ENCODE measurements around the gene EGFR.

Gene EGFR

GRCh38 chr7:55088620-55089019 is 69.8 kb downstream of the EGFR start:
- H3K4me2 ChIP-seq (ENCODE audit: insufficient read depth, low read length), result no peak overlapping the region
- H3K9me3 ChIP-seq (ENCODE audit: insufficient read depth, low read length, severe bottlenecking), result no peaks in the 10 kb centered on the region
- ATAC-seq (ENCODE audit: insufficient read depth, low read depth) (no peak), DNase-seq (no peak)
- H3K9ac ChIP-seq (ENCODE audit: low read depth, low read length), result no peak overlapping the region
- peaks cover 17% of the 10 kb centered on the region for H3K27me3 ChIP-seq (ENCODE audit: insufficient read depth, low read length, poor library complexity)
- TF ChIP-seq EZH2 (IDR thresholded peaks at IDR 0.05; ENCODE audit: borderline replicate concordance, low read depth, low read length, severe bottlenecking), result no peak
- TF ChIP-seq, protein P1, sequence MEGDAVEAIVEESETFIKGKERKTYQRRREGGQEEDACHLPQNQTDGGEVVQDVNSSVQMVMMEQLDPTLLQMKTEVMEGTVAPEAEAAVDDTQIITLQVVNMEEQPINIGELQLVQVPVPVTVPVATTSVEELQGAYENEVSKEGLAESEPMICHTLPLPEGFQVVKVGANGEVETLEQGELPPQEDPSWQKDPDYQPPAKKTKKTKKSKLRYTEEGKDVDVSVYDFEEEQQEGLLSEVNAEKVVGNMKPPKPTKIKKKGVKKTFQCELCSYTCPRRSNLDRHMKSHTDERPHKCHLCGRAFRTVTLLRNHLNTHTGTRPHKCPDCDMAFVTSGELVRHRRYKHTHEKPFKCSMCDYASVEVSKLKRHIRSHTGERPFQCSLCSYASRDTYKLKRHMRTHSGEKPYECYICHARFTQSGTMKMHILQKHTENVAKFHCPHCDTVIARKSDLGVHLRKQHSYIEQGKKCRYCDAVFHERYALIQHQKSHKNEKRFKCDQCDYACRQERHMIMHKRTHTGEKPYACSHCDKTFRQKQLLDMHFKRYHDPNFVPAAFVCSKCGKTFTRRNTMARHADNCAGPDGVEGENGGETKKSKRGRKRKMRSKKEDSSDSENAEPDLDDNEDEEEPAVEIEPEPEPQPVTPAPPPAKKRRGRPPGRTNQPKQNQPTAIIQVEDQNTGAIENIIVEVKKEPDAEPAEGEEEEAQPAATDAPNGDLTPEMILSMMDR (IDR thresholded peaks at IDR 0.05; ENCODE audit: borderline replicate concordance, extremely low read depth, low read length, poor library complexity, severe bottlenecking), result no peak
- H2AFZ ChIP-seq (ENCODE audit: low read depth, low read length), result no peak overlapping the region
- H3K79me2 ChIP-seq (ENCODE audit: insufficient read depth, low read length), result no peaks in the 10 kb centered on the region
- no peak overlapping the region for H3K4me3 ChIP-seq (ENCODE audit: low read depth in 1 of 2, low read length in 2 of 2)
- H3K36me3 ChIP-seq (ENCODE audit: insufficient read depth, low read length), result no peaks in the 10 kb centered on the region
- peaks cover 36% of the 10 kb centered on the region for H3K4me1 ChIP-seq (ENCODE audit: insufficient read depth, low read length)
- no peaks in the 10 kb centered on the region for H4K20me1 ChIP-seq (ENCODE audit: insufficient read depth, low read length)
- H3K27ac ChIP-seq (ENCODE audit: low read length), result no peak overlapping the region

DNA sequence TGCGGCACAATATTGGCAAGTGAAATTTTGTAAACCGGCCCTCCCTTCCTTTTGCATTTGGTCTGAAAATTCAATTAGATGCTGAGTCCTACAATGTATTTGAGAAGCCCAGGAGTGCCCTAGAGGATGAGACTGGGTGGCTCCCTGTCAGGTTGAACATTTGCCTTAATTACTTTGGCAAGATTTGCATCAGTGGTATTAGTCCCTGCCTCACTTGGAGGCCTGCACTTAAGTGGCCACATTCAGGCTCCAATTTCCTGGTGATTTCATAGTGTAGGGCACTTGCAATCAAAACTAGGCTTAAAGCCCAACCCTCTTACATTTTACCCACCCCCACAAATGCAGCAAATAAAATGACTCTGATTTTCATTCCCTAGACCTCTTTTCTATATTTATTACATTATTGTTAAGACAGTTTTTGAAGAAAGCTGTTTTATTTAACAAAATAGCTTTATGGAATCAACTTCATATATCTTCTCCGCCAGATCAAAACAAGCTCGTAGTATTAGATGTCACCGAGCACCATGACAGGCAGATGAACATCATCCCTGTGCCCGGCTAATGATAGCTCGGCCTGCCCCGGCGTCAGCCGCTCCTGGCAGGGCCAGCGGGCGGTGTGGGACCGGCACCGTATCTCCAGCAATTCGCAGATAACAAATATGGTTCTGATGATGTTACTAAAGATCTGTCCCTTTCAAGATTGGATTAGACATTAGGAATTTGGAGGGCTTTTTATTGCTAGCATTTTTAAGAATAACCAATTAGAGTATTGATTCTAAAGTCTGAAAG is 73.6 kb downstream of the EGFR start:
- Histone ChIP-seq H3K9ac (ENCODE audit: low read depth, low read length) (no peak overlapping the region), H3K4me2 (ENCODE audit: insufficient read depth, low read length) (no peak overlapping the region), H3K4me1 (ENCODE audit: insufficient read depth, low read length) (peaks cover 12% of the 10 kb centered on the region), H4K20me1 (ENCODE audit: insufficient read depth, low read length) (no peaks in the 10 kb centered on the region; the same call in 1 of the 2 replicates), H3K4me3 (ENCODE audit: low read depth in 1 of 2, low read length in 2 of 2) (no peak overlapping the region), H3K9me3 (ENCODE audit: insufficient read depth, low read length, severe bottlenecking) (no peaks in the 10 kb centered on the region), H3K79me2 (ENCODE audit: insufficient read depth, low read length) (no peaks in the 10 kb centered on the region), H3K27ac (ENCODE audit: low read length) (no peak overlapping the region), H3K27me3 (ENCODE audit: insufficient read depth, low read length, poor library complexity) (peaks cover 6% of the 10 kb centered on the region), H3K36me3 (ENCODE audit: insufficient read depth, low read length) (no peaks in the 10 kb centered on the region), H2AFZ (ENCODE audit: low read depth, low read length) (no peak overlapping the region)
- TF ChIP-seq, protein P1 (IDR thresholded peaks at IDR 0.05; ENCODE audit: borderline replicate concordance, extremely low read depth, low read length, poor library complexity, severe bottlenecking), result no peak
- no peak for TF ChIP-seq EZH2 (IDR thresholded peaks at IDR 0.05; ENCODE audit: borderline replicate concordance, low read depth, low read length, severe bottlenecking)
- DNase-seq (no peak), ATAC-seq (ENCODE audit: insufficient read depth, low read depth) (no peak)

GRCh38 chr7:55092975-55093373 is 74.2 kb downstream of the EGFR start:
- H3K79me2 ChIP-seq (ENCODE audit: insufficient read depth, low read length), result no peaks in the 10 kb centered on the region
- H3K4me2 ChIP-seq (ENCODE audit: insufficient read depth, low read length), result no peak overlapping the region
- TF ChIP-seq, protein P1 (IDR thresholded peaks at IDR 0.05; ENCODE audit: borderline replicate concordance, extremely low read depth, low read length, poor library complexity, severe bottlenecking), result no peak
- TF ChIP-seq EZH2 (IDR thresholded peaks at IDR 0.05; ENCODE audit: borderline replicate concordance, low read depth, low read length, severe bottlenecking), result no peak
- peaks cover 6% of the 10 kb centered on the region for H3K4me1 ChIP-seq (ENCODE audit: insufficient read depth, low read length)
- no peaks in the 10 kb centered on the region for H3K36me3 ChIP-seq (ENCODE audit: insufficient read depth, low read length)
- no peak overlapping the region for H2AFZ ChIP-seq (ENCODE audit: low read depth, low read length)
- DNase-seq (no peak), ATAC-seq (ENCODE audit: insufficient read depth, low read depth) (no peak)
- no peak overlapping the region for H3K4me3 ChIP-seq (ENCODE audit: low read depth in 1 of 2, low read length in 2 of 2)
- H3K9ac ChIP-seq (ENCODE audit: low read depth, low read length), result no peak overlapping the region
- H4K20me1 ChIP-seq (ENCODE audit: insufficient read depth, low read length), result no peaks in the 10 kb centered on the region; the same call in 1 of the 2 replicates
- peaks cover 9% of the 10 kb centered on the region for H3K27me3 ChIP-seq (ENCODE audit: insufficient read depth, low read length, poor library complexity)
- no peaks in the 10 kb centered on the region for H3K9me3 ChIP-seq (ENCODE audit: insufficient read depth, low read length, severe bottlenecking)
- no peak overlapping the region for H3K27ac ChIP-seq (ENCODE audit: low read length)
